GM18909 (cell line): ENCODE results near the gene NPAS3.

Source experiments
- ATAC-seq: cut with Tn5 transposase; IDR thresholded peaks from one replicate; pipeline ENCODE4 v1.9.1; 2021; ENCODE audit warnings: mild to moderate bottlenecking; ENCODE audit not compliant: unreplicated experiment, poor library complexity

The NPAS3 gene

DNA sequence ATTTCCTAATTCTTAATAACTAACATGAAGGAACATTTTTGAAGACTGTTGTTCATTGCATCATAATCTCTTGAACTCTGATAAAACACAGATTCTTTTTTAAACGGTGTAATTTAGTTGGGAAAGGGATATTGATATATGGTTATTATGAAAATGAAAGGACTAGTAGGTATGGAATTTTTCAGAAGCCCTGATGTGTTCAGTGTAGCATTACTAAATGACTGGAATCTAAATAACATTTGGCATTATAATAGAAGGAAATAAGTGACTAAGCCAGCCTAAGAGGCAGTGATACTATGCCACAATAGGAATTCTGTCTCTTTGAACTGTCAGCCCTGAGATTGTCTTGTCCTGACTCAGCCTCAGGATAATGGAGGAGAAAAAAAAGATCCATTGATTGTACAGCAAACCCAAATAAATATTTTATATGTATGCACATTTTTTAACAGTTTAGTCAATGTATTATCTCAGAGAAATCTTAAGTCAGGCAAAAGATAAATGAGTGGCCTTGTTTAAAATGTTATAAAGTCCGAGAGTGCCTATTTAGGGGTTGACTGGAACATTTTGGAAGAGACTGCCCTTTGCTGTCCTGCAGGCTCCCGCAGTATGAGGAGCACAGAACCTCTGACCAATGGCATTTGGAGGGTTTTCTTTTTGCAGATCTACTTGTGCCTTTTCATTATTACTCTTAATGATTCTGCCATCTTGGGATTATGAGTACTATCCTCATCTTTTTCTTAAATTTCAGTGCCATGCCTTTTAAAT lies 741.0 kb downstream of the NPAS3 start:
- no peak for ATAC-seq

DNA sequence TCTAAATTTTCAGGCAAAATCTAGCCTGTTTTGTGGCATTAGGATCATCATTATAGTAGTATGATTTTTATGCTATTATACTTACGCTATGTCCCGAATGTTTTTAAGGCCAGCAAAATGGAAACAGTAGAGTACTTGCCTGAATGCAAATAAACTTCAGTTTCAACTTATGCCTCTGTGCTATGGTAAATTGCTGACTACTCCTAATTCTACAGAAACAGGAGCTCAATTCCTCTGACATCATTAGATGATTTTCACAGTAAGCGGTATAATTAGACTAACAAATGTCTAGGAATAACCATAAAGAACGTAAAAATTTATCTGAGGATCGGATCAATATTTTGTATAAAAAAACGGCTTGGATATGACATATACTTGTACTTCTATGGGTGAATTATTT lies 742.2 kb downstream of the NPAS3 start:
- no peak for ATAC-seq

DNA sequence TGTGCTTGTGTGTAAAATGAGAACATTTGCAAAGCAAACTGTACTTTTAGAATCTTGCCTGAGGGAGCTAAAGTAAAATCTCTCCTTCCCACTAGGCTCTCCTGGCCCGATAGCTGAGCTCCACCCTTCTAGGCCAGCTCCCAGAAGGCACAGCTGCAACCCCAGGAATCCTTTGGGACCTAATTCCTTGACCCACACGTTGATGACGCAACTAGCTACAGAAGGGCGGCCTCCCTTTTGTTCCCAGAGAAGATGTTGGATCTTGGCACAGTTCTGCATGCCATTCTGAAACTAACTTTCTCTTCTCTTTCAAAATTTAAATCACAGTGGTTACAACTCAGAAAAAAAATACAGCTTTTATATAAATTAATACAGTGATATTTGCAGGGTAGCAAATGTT lies 744.1 kb downstream of the NPAS3 start:
- ATAC-seq: no peak

DNA sequence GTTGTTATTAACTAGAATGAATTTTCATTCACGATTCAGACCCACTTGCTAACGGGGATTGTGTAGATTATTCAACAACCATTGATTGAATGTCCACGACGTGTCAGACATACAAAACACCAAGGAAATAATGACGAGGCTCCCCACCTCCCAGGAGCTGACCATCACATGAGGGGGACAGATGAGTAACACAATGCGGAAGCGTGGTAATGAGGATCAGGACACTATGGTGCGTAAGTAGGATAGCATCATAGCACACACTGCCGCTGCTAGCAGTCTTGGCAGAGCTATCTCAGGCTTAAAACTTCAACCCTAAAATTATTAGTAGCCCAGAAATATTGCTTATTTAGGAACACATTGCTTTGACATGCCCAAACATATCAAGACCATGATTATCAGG lies 746.3 kb downstream of the NPAS3 start:
- no peak for ATAC-seq

DNA sequence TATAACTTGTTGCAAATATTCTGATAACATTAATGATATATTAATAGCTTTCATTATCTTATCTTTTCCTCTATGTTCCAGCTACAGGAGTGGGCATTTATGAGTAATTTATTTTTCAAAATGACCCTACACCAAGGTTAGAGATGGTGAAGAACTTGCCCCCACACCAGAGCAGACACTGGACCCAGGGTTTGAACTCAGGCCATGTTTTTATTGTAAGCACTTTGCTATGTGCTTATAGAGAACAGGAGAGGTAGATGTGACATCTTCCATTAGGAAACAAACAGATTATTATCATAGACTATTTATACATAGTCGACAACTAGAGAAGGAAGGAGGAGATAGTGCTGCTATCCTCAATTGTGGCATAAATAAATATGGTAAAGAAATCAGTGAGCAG lies 747.0 kb downstream of the NPAS3 start:
- ATAC-seq: no peak

DNA sequence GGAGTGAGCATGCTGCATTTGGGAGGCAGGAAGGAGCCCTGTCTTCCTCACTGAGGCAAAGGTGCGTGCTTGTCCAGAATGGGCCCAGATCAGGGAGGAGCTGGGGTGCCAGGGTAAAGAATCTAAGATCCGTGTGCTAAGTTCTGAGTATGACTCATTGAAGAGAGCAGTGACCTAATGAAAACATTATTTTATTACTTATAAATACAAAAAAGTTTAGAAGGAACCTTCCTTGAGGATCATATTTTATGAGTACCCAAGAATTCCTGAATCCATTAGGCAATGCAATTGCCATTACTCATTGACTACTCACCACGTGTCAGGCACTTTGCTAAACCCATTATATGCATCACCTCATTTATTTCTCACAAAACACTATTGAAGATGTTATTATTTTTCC lies 747.5 kb downstream of the NPAS3 start:
- ATAC-seq: no peak

DNA sequence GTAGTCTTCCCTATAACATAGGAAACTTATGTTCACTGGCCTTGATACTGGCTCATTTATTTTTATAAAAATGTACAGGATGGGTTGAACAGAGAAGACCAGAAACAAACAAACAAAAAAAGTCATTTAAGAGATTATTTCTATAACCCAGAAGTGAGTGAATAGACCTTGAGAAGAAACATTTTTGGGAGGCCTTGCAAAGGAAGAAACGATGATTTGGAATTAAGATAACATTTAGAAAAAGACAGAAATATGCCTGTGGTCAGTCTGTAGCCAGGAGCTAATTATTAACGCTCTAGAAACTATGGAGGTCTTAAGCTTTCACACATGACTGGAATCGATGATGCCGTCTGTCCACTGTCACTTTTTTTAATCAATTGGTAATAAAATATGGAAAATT lies 748.2 kb downstream of the NPAS3 start:
- ATAC-seq: no peak

DNA sequence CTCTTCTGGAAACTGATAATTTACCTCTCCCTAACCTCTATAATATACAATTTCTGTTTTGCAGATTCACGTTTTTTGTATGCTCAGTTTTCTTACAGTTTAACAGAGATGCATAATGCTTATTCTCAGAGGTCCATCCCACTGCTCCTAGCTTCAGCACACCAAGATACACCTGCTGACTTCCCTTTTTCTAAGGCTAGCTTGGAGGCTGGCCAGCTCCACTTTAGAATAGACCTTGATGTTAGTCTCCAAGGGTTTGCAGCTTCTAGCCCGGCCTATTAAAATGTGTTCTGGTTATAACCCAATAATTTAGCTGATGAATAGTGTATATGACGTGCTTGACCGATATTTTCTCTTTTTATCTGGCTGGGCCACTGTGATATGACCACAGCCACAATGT lies 751.0 kb downstream of the NPAS3 start:
- ATAC-seq: no peak

DNA sequence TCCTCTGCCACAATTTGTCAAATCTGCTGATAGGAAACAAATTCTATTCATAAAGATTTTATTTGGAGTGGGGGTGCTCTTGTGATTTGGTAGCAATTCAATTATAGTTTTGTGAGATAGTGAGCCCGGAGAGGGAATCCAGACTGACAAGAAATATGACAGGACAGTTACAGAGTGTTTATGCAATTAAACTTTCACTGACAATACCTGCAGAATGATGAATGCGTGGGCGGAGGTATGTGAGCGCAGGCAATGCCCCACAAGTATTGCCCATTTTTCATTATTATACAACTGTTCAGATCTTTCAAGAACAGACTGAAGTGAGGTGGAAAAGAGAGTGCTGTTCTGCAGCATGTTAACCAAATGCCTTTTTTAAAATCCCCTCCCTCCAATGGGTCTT lies 753.2 kb downstream of the NPAS3 start:
- no peak for ATAC-seq

DNA sequence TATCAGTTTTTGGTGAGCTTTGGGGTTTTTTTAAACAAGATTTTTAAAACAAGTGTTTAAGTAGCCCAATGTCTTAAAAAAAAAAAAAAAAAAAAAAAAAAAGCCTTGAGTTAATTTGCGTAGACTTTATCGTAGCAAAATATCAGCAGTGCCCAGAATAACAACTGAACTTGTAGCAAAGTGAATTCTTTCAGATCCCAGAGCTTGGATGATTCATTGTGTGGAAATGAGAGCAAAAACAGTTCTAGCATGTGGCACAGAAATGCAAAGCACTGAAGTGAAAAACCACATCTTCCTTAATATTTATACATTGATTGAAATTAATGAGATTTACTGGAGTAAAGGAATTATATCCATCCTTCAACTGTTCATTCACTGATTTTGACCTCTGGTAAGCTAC lies 754.1 kb downstream of the NPAS3 start:
- no peak for ATAC-seq

DNA sequence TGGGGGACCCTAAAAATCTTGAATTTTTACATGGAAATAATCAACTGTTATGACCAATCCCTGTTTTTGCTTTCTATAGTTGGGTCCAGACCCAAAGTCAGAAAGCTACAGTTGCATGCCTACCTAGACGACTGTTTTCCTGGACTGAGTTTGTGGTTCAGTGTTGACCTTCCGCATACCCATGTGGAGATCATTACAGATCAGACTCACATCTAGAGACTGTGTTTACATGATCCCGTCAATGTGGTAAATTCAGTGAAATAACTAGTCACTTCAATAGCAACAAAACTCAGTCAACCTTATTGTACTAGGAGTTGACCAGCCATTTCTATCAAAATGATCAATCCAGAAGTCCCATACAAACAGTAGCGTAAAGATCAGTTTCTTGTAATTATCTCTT lies 754.6 kb downstream of the NPAS3 start:
- no peak for ATAC-seq

DNA sequence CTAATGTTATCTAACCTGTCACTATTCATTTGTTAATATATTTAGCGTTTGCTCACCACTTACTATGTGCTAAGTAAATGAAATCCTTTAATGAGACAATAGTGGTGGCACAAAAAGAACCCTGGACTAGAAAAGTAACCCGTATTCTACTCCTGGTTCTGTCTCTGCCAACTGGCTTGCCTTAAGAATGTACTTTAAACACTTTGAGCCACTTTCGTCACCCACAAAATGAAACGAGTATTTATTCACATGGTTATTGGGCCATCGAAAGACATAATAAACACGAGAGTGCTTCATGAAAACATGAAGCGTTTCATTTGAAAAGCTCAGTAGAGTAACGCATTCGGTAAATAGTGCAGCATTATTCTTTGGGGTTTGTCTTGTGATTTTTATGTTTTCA lies 757.5 kb downstream of the NPAS3 start:
- ATAC-seq: no peak

DNA sequence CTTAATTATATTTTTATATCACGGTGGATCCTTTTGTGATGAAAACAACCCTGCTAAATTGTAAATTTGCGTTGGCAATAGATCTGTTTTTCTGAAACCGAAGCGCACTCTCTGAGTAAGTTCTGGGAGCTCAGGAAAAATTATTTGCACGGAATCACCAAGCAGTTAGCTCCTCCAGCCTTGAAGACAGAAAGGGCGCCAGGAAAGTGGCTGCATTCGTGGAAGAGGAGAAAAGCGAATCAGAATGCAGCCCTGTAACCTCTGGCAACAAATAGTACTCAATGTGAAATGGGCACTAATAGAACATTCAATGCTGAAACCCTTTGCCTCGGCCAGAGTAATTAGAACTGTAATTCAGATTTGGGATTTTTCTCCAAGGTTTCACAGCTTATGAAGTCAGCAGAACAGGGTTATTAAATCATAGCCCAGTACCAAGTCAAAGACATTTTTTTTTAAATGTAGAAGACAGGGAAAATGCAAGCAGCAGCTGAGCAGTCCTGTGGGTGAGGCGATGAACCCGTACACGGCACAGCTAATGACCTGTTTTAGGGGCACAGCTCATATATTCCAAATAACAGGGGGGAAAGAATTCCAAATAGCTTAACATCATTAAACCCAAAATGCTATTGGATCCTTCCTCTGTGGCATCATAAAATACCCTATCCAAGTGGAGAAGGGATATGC lies 760.8 kb downstream of the NPAS3 start:
- no peak for ATAC-seq

DNA sequence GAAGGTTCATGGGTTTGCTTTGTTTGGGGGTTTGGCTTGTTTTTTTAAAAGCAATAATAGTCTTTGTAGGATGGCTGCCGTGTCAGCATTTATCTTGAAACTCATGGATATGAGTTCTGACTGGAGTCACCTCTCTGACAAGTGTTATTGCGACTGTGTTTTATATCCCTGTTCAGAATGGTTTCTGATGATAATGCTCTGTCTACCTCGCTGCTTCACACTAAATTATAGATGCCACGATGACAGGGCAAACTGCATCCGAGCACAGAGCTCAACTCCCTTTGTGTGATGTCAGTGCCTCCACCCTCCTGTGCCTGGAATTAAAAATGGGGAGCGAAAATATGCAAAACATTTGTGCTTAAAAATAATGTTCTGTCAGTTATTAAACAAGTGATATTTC lies 761.4 kb downstream of the NPAS3 start:
- ATAC-seq: no peak

DNA sequence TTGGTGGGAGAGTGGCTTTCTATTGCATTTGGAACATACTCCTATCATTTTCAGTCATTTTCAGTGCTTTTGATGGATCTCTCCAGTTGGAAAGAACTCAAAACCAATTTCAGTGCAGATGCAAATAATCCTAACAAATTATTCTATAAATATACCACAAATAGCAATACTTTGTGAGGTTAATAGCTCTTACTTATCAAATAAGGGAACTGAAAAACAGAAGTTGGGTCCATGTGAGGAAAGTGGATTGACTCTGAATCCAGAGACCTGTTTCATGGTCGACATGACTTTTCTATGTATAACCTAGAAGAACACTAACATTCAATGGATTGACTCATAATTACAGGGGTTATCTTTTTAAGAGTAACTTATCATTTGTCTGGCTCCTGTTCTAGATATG lies 763.6 kb downstream of the NPAS3 start:
- no peak for ATAC-seq

DNA sequence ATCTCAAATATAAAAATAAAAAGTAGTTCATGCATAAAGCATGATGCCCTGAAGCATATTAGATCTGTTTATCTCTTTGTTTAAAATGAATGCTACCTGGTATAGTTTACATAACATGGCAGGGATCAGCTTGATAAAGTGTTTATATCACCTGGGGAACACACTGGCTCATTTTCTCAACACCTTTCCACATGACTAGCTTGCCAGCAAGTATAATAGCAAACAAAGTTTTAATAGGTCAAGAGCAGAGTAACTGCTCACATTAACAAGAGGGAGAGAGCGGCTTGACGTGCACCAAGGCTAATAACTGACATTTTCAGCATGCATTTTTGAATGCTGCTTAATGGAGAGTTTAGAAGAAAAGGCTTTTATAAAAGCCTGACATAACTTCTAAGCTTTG lies 765.8 kb downstream of the NPAS3 start:
- no peak for ATAC-seq

DNA sequence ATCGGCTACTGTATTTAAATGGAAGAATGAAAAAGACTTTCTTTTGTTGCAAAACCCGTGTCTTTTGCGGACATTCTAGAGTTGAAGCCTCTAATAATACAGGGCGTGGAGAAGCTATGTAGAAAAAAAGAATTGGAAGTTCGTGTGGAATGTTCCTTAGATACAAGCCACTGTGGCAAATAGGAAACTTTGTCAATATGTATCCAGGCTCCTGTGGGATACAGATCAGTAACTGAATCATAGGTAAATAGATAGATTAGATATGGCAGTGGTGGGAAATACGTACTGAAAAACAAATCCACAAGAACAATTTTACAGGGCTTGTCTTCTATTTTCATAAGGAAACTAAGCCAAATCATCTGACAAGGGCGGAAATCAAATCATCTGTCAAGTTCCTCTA lies 766.8 kb downstream of the NPAS3 start:
- ATAC-seq: no peak

DNA sequence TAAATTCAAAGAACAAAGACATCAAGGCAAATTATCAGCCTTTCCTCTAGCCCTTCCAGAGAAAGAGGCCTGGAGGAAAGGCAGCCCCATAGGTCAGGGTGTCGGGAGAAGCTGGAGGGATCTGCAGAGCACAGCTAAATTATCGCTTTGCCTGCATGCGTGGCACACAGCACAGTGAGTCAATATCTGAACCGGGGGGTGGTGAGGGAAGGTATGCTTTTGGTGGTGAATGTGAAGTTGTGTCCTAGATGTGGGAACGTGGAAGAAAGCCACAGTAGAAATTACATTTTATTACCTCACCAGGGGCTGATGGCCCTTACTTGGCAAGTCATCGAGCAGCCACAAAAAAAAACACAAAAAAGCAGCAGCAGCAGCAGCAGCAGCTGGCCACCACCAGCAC lies 769.0 kb downstream of the NPAS3 start:
- ATAC-seq: no peak

DNA sequence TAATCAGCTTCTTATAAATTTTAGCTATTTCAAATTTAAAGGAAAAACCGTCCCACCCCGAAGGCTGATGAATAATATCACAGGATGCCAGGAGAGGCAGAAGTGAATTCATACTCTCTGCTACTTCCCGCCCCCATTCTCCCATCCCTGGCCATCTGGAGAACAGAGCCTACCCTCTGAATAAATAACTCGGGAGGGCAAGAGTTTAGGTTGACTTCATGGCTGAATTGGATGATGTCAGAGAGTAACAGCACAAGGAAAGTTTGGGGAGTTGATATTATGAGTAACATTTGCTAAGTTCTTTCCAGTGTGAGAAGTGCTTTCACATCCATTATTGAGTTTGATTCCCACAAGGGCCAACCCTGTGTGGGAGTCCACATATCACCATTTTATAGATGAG lies 770.6 kb downstream of the NPAS3 start:
- no peak for ATAC-seq

DNA sequence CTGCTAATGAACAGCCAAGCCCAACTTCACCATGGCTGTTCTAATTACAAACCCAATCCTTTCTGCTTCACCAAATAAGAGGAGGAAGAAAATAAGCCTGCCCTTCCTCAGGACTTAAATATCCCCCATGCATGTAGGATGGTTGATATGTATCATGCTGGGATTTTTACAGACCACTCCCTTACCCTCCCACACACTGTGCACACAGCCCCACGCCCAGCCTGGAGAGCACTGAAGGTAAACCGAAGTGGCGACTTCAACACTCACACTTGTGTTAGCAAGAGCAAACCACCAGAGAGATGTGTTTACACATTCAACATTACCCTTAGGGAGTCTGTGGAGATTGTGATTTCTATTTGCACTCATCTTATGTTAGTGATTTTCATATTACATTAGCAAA lies 771.0 kb downstream of the NPAS3 start:
- no peak for ATAC-seq

DNA sequence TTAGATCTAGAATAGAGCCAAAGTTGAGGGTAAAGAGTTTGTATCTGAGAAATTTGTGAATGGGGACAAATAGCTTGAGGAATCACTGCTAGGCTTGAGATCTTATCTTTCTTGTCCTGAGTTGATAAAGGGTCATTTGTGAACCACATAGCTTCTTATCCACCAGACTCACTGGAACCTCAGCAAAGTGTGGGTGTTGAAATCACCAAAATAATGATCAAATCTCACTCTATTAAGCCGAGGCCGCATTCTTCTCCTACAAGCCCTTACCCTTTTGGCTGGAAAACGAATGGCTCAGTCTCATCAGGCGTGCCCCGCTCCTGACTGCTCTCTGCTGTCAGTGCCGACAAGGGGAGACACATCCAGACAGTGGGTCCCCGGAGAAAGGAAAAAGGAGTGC lies 771.6 kb downstream of the NPAS3 start:
- no peak for ATAC-seq

DNA sequence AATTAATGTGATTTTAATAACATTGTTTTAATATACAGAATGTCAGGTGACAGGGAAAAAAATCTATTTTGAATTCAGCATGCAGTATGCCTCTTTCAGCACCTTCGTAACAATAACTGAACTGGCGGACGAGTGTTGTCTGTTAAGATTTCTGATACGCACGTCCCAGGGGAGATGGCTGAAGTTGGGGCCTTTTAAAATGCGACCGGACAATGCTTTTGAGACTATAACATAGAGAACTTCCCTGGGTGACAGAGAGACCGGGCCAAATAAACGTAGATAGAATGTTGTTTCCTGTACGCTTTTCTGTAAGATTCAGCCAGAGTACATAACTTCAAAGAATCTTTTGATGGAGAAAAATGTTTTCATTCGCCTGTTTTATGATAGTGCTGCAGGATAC lies 772.5 kb downstream of the NPAS3 start:
- ATAC-seq: no peak
